C4-2B (cell line): Measurements from ENCODE around the gene VPS13D.

Experiments
- CTCF ChIP-seq: fragments of 450-650 bp; conservative IDR thresholded peaks from 2 replicates; pipeline ENCODE4 v1.5.1; 2017; ENCODE audit warnings: mild to moderate bottlenecking
- ZFX ChIP-seq: fragments of 450-650 bp; IDR thresholded peaks from 2 replicates; pipeline ENCODE4 v1.6.1; 2017

GRCh38 chr1:12529640-12530174 is 299.9 kb downstream of the VPS13D start:
- TF ChIP-seq CTCF = no peak
- TF ChIP-seq ZFX = no peak
